ENCODE data around the gene NEK4.
"Not testable (repeated sequence)": the region's sequence is repeated elsewhere in the genome, so short reads cannot be mapped to it uniquely, and the experiment has no call there.

NEK4 gene

DNA sequence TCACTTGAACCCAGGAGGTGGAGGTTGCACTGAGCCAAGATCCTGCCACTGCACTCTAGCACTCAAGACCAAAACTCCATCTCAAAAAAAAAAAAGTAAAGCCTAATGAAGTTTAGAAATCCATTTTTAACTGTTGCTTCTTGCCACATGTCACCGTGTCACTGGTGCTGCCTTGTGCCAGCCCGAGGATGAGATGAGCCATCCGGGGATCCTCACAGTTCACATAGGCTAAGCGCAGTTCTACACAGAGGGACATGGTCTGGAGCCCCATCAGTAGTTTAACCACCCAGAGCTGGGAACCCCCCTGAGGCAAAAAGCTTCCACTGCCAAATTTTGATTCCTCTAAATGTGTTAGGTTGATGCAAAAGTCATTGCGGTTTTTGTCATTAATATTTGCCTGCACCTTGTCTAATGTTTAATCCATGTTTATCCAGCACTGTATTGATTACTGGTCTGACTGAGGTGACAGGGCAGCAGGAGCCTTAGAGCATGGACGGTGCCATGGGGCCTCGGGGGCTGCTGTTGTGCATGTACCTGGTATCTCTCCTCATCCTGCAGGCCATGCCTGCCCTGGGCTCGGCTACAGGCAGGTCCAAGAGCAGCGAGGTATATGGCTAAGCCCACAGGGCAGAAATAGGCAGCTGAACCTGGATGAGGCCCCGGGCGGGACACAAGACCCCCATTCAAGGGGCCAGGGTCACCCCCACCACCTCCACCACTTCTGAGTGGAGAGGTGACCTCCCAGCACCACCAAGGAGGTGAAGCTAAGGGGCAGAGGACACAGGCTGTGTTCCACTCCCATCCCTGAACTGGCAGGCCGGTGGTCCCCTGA, 6.6 kb upstream of the NEK4 start, which contains the start of gene ITIH1:
Gene ITIH1 (plus strand): TSS at position 473 of the 832 bp plus-strand sequence. CDS start 17 bp downstream, at position 490.
- no peaks in the 10 kb centered on the region for H3F3A ChIP-seq (ENCODE audit: insufficient read depth, low read length)
- H3K9ac ChIP-seq (ENCODE audit: low read length) = no peak within 1 kb of the TSS
- no peaks in the 10 kb centered on the region for H4K20me1 ChIP-seq (ENCODE audit: insufficient read depth, low read length)
- H3K27me3 ChIP-seq (replicated peaks; ENCODE audit: insufficient read depth, low read length) = no peaks in the 10 kb centered on the region
- TF ChIP-seq, protein P1, sequence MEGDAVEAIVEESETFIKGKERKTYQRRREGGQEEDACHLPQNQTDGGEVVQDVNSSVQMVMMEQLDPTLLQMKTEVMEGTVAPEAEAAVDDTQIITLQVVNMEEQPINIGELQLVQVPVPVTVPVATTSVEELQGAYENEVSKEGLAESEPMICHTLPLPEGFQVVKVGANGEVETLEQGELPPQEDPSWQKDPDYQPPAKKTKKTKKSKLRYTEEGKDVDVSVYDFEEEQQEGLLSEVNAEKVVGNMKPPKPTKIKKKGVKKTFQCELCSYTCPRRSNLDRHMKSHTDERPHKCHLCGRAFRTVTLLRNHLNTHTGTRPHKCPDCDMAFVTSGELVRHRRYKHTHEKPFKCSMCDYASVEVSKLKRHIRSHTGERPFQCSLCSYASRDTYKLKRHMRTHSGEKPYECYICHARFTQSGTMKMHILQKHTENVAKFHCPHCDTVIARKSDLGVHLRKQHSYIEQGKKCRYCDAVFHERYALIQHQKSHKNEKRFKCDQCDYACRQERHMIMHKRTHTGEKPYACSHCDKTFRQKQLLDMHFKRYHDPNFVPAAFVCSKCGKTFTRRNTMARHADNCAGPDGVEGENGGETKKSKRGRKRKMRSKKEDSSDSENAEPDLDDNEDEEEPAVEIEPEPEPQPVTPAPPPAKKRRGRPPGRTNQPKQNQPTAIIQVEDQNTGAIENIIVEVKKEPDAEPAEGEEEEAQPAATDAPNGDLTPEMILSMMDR (IDR thresholded peaks at IDR 0.05; ENCODE audit: low read length) = no peak
- TF ChIP-seq EZH2phosphoT487 (IDR thresholded peaks at IDR 0.05; ENCODE audit: low read length) = no peak
- TF ChIP-seq EZH2 (optimal IDR thresholded peaks at IDR 0.05; ENCODE audit: low read depth, low read length) = no peak
- H3K27ac ChIP-seq (ENCODE audit: low read length) = no peak within 1 kb of the TSS
- no peak for DNase-seq
- H3K79me2 ChIP-seq (ENCODE audit: low read length) = no peaks in the 10 kb centered on the region
- H3K9me2 ChIP-seq (replicated peaks; ENCODE audit: insufficient read depth, low read length) = no peaks in the 10 kb centered on the region
- no peak within 1 kb of the TSS for H2AFZ ChIP-seq (ENCODE audit: low read length)
- H3K9me3 ChIP-seq (replicated peaks; ENCODE audit: insufficient read depth, low read length) = no peaks in the 10 kb centered on the region
- H3K4me1 ChIP-seq (ENCODE audit: low read length) = no peaks in the 10 kb centered on the region
- no peaks in the 10 kb centered on the region for H3K36me3 ChIP-seq (replicated peaks; ENCODE audit: insufficient read depth, low read length)
- H3K4me2 ChIP-seq (ENCODE audit: low read depth, low read length) = no peak within 1 kb of the TSS
- no peak within 1 kb of the TSS for H3K4me3 ChIP-seq (ENCODE audit: low read length)

GRCh38 chr3:52776486-52776885, 5.7 kb upstream of the NEK4 start:
- H3K4me2 ChIP-seq (ENCODE audit: low read depth, low read length); H3K4me1 ChIP-seq (ENCODE audit: low read length); H3K9me3 ChIP-seq (replicated peaks; ENCODE audit: insufficient read depth, low read length); H3K9ac ChIP-seq (ENCODE audit: low read length); H4K20me1 ChIP-seq (ENCODE audit: insufficient read depth, low read length); H3F3A ChIP-seq (ENCODE audit: insufficient read depth, low read length); DNase-seq; H3K79me2 ChIP-seq (ENCODE audit: low read length); H3K4me3 ChIP-seq (ENCODE audit: low read length); H3K9me2 ChIP-seq (replicated peaks; ENCODE audit: insufficient read depth, low read length); H3K36me3 ChIP-seq (replicated peaks; ENCODE audit: insufficient read depth, low read length); H3K27ac ChIP-seq (ENCODE audit: low read length); H3K27me3 ChIP-seq (replicated peaks; ENCODE audit: insufficient read depth, low read length); H2AFZ ChIP-seq (ENCODE audit: low read length): not testable (repeated sequence)

- Histone ChIP-seq H3K79me2 (ENCODE audit: low read length) (no peaks in the 10 kb centered on the region), H3K9ac (ENCODE audit: low read length) (no peak overlapping the region), H3K4me2 (ENCODE audit: low read depth, low read length) (no peak overlapping the region), H2AFZ (ENCODE audit: low read length) (peak overlapping the region; percentile 3; the same call in 1 of the 2 replicates), H3K9me2 (replicated peaks; ENCODE audit: insufficient read depth, low read length) (no peaks in the 10 kb centered on the region), H4K20me1 (ENCODE audit: insufficient read depth, low read length) (no peaks in the 10 kb centered on the region), H3F3A (ENCODE audit: insufficient read depth, low read length) (no peaks in the 10 kb centered on the region), H3K4me3 (ENCODE audit: low read length) (no peak overlapping the region), H3K4me1 (ENCODE audit: low read length) (0 out of 2 replicates have a peak, but pooled peaks cover 2% of the 10 kb centered on the region), H3K27me3 (replicated peaks; ENCODE audit: insufficient read depth, low read length) (no peaks in the 10 kb centered on the region), H3K9me3 (replicated peaks; ENCODE audit: insufficient read depth, low read length) (no peaks in the 10 kb centered on the region), H3K27ac (ENCODE audit: low read length) (no peak overlapping the region), H3K36me3 (replicated peaks; ENCODE audit: insufficient read depth, low read length) (no peaks in the 10 kb centered on the region)
- TF ChIP-seq EZH2 (optimal IDR thresholded peaks at IDR 0.05; ENCODE audit: low read depth, low read length) (no peak), EZH2phosphoT487 (IDR thresholded peaks at IDR 0.05; ENCODE audit: low read length) (no peak)
- TF ChIP-seq, protein P1 (IDR thresholded peaks at IDR 0.05; ENCODE audit: low read length) = no peak
- no peak for DNase-seq
These were observed 5.1 kb upstream of the NEK4 start for GRCh38 chr3:52775877-52776276.

Measured in MM.1S (cell line).